Measurements from ENCODE around the gene CCDC181.
"Not testable (repeated sequence)": the region's sequence is repeated elsewhere in the genome, so short reads cannot be mapped to it uniquely, and the experiment has no call there.

CCDC181 gene

DNA sequence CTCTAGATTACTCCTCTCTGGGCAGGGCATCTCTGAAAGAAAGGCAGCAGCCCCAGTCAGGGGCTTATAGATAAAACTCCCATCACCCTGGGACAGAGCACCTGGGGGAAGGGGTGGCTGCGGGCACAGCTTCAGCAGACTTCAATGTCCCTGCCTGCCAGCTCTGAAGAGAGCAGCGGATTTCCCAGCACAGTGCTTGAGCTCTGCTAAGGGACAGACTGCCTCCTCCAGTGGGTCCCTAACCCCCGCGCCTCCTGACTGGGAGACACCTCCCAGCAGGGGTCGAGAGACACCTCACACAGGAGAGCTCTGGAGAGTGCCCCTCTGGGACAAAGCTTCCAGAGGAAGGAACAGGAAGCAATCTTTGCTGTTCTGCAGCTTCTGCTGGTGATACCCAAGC lies 18.9 kb downstream of the CCDC181 start:
- in situ Hi-C loops (cut with MboI; ENCODE audit: low sequenced_read_pairs) = not testable (repeated sequence)

GRCh38 chr1:169402578-169402977 lies 24.7 kb downstream of the CCDC181 start:
- in situ Hi-C loops (cut with MboI; ENCODE audit: low sequenced_read_pairs) = not testable (repeated sequence)

- in situ Hi-C loops (cut with MboI; ENCODE audit: low sequenced_read_pairs) = no loop called here
These were observed 31.3 kb downstream of the CCDC181 start for GRCh38 chr1:169395955-169396354.

DNA sequence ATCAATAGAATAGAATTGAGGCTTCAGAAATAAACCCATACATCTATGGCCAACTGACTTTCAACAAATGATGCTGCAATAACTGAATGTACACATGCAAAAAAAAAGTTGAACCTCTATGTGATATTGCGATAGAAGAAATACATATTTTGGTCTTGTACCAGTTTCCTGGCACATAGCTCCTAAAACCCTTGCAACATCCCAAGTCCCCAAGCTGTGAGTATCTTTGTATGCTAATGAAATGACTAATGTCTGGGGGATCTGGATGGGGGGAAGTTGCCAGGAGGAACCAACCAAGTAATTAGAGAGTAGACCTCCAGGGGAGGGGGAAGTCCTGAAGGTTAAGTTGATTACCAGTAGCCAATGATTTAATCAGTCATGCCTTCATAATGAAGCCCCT lies 34.9 kb downstream of the CCDC181 start:
- in situ Hi-C loops (cut with MboI; ENCODE audit: low sequenced_read_pairs) = no loop called here

DNA sequence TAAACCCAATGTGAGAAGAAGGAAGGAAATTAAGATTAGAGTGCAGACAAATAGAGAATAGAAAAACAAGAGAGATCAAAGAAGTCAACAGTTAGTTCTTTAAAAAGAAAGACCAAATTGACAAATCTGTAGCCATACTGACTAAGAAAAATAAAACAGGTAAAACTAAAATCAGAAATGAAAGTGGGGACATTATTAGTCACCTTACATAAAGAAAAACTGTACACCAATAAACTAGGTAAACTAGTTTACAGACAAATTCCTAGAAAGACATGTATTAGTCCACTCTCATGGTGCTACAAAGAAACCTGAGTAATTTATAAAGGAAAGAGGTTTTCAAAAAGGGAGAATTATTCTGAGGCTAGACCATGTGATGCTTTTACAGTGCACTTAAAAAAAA lies 37.0 kb downstream of the CCDC181 start:
- in situ Hi-C loops (cut with MboI; ENCODE audit: low sequenced_read_pairs) = no loop called here

DNA sequence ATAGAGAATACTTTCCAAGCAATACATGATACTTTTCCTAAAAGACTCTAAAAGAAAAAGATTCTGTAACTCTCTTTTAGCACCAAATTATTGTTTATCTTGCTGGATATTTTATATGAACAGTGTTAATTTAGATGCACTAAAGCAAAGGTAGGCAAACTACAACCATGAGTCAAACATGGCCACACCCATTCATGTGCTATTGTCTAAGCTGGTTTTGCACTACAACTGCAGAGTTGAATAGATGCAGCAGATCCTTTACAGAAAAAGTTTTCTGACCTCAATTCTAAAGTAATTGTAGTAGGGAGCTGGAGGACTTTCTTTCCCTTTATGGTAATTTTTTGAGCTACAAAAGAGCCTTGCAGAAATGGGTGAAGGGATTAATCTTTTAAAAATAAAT lies 39.9 kb downstream of the CCDC181 start:
- in situ Hi-C loops (cut with MboI; ENCODE audit: low sequenced_read_pairs) = no loop called here

DNA sequence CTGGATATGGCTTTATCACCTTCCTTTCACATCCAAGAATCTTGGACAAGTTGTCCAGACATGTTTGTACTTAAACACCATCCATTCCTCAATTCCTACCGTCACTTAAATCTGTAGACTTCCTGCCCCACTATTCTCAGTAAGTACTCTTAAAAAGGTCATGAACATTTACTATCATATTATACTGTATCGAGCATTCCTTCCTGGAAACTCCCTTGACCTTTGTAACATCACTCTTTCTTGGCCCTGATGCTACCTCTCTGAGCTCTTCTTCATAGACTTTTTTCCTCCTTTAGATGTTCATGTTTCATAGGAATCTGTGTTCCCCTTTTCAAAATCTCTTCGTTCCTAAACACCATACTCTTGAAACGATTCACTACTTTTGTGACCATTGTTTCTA lies 43.8 kb downstream of the CCDC181 start:
- in situ Hi-C loops (cut with MboI; ENCODE audit: low sequenced_read_pairs) = no loop called here

DNA sequence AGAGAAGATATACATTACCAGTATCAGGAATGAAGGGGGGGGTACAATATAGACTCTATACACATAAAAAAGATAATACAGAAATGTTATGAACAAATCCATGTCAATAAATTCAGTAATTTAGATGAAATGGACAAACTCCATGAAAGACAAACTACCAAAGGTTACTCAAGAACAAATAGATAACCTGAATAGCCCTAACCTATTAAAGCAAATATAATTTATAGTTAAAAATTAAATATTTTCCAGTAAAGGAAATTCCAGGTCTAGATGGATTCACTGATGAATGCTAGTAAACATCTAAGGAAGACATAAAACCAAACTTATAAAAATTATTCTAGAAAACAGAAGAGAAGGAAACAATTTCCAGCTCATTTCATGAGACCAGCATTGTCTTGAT lies 46.1 kb downstream of the CCDC181 start:
- in situ Hi-C loops (cut with MboI; ENCODE audit: low sequenced_read_pairs) = no loop called here

DNA sequence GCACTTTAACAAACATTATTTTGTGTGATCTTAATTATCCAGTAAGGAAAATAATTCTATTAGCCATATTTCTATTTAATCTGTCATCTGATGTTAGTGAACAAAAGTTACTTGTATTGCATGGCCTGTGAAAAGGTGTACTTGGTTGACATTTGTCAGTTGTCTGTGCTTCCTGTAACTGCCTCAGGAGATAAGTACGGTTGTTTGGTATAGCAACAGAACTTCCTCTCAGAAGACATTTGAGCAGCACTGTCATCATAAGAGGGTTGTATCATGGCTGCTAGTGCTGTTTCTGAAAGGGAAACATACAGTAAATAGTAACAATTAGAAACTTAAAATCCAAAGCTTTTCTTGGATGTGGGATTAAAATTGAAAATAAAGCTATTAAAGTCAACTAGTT lies 55.9 kb downstream of the CCDC181 start:
- in situ Hi-C loops (cut with MboI; ENCODE audit: low sequenced_read_pairs) = loop anchor here (25.0 kb wide), 1 partner anchor 934 kb away; no protein-coding TSS in a partner anchor

- in situ Hi-C loops (cut with MboI; ENCODE audit: low sequenced_read_pairs) = loop anchor here (25.0 kb wide), 1 partner anchor 931 kb away; no protein-coding TSS in a partner anchor
These were observed 58.9 kb downstream of the CCDC181 start for GRCh38 chr1:169368406-169368769.

DNA sequence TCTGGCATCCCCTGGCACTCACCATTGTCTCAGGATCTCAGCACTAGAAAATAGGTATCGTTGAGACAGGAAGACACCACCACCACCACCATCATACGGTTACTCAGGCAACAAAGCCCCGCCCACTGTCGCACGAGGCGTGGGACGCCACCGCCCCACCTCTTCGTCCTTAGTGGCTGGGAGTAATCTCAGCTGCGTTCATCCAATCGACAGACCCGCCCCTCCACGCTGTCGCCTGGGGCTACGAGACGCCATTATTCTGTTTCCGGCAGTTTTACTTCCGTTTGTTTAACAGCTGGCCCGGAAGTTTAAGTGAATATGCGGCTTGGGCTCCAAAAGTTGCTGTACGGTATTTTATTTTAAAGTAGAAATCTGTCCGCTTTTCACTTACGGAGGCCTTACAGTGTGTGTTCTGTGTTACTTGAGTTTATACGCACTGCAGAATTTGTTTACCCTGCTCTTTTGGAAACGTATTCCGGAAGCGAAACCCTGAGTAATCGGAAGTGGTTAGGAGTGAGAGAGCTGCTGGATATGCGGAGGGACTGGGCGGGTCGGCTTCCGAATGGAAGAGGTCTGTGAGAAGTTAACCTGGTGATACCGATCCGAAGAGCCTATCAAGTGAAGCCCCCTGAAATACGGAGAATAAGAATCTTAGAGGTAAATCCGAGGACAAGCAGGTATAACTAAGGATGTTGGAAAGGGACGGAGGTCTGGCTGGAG lies 59.4 kb downstream of the CCDC181 start, which contains the start of the genes BLZF1 and NME7:
BLZF1 (plus strand) TSS at position 510 of the 720 bp plus-strand sequence. CDS start 1,328 bp downstream, outside the sequence.
NME7 (minus strand) TSS at position 112 of the 720 bp plus-strand sequence; CDS start at position 25, 87 bp downstream.
- in situ Hi-C loops (cut with MboI; ENCODE audit: low sequenced_read_pairs) = loop anchor here (25.0 kb wide), 1 partner anchor 931 kb away; no protein-coding TSS in a partner anchor

GRCh38 chr1:169367096-169367685 lies 60.1 kb downstream of the CCDC181 start:
- in situ Hi-C loops (cut with MboI; ENCODE audit: low sequenced_read_pairs) = loop anchor here (25.0 kb wide), 1 partner anchor 930 kb away; no protein-coding TSS in a partner anchor

- in situ Hi-C loops (cut with MboI; ENCODE audit: low sequenced_read_pairs) = loop anchor here (25.0 kb wide), 1 partner anchor 928 kb away; no protein-coding TSS in a partner anchor
These were observed 62.3 kb downstream of the CCDC181 start for GRCh38 chr1:169364948-169365347.

GRCh38 chr1:169363046-169363730 lies 64.1 kb downstream of the CCDC181 start:
- in situ Hi-C loops (cut with MboI; ENCODE audit: low sequenced_read_pairs) = loop anchor here (25.0 kb wide), 1 partner anchor 926 kb away; no protein-coding TSS in a partner anchor

GRCh38 chr1:169361281-169361680 lies 66.0 kb downstream of the CCDC181 start:
- in situ Hi-C loops (cut with MboI; ENCODE audit: low sequenced_read_pairs) = loop anchor here (25.0 kb wide), 1 partner anchor 924 kb away; no protein-coding TSS in a partner anchor

- in situ Hi-C loops (cut with MboI; ENCODE audit: low sequenced_read_pairs) = loop anchor here (25.0 kb wide), 1 partner anchor 923 kb away; no protein-coding TSS in a partner anchor
These were observed 66.9 kb downstream of the CCDC181 start for GRCh38 chr1:169360415-169360814.

- in situ Hi-C loops (cut with MboI; ENCODE audit: low sequenced_read_pairs) = loop anchor here (10.0 kb wide), 1 partner anchor 734 kb away; no protein-coding TSS in a partner anchor
These were observed 78.8 kb downstream of the CCDC181 start for GRCh38 chr1:169348383-169349036.

DNA sequence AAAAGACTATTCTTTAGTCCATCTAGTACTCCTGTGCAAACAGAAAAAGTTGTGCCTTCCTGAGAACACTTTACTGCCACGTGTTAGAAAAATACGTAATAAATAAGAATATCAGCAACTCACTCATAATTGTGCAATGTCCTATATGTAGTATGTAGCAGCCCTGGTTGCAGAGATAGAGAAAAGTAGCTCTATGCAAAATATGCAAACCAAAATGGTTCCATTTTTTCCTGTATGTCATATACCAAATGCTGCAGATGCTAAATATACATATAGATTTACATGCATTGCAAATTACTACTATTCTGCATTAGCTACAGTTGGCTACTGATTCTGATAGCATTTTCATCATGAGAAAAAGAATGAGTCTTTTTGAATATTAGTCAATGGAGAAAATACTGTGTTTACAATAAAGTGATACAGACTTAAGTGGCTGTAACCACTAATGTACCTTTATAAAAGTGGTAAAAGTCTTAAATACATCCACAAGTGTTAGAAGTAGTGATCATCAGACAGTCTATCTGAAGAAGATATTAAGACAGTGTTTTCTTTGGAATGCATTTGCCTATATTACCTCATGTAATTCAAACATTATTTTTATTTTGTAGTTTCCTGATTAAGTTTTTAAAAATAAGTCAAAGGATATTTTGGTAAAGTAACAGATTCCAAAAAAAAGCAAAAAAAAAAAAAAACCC lies 79.4 kb downstream of the CCDC181 start:
- in situ Hi-C loops (cut with MboI; ENCODE audit: low sequenced_read_pairs) = loop anchor here (10.0 kb wide), 1 partner anchor 733 kb away; no protein-coding TSS in a partner anchor

GRCh38 chr1:169346036-169346589 lies 81.2 kb downstream of the CCDC181 start:
- in situ Hi-C loops (cut with MboI; ENCODE audit: low sequenced_read_pairs) = loop anchor here (10.0 kb wide), 1 partner anchor 731 kb away; no protein-coding TSS in a partner anchor

All from HL-60/S4 treated with retinoic acid at 250 ng/mL for 4 days and 3 days (cell line).